Caco-2 (cell line): ENCODE results near the gene TBX10. TPM values are rescaled to one million over a fixed set of nuclear protein-coding genes. Genes with fewer than 3 reads are reported as not detected.

Experiments used
- BruUV-seq: library from RNA; stranded (reverse); fragments of 400-500 nt; replicated peaks from 2 replicates; lab custom pipeline; 2021; lab: Mats Ljungman, UMichigan
- CTCF ChIA-PET: fragments of 300-600 bp; sonication (Branson Sonifier 250); formaldehyde crosslinking; loops from one replicate; lab custom pipeline; 2022; ENCODE audit warnings: antibody characterized with exemption; lab: Charles Lee
- POLR2A ChIA-PET: fragments of 300-600 bp; sonication (Branson Sonifier 250); formaldehyde crosslinking; loops from one replicate; lab custom pipeline; 2022; ENCODE audit warnings: antibody characterized with exemption; lab: Charles Lee
- DNase-seq, 2 experiments: peaks; one replicate each; pipeline versions ENCODE4 v3.0.0 to v3.0.0-alpha.2; 2020 to 2022
- H3K27me3 ChIP-seq: replicated peaks from 2 replicates; pipeline ENCODE4 v1.6.0; 2011; ENCODE audit warnings: low read length; ENCODE audit not compliant: control insufficient read depth, insufficient read depth
- H3K36me3 ChIP-seq: 2 replicates; pipeline ENCODE4 v1.5.1; 2011; ENCODE audit warnings: low read length; ENCODE audit not compliant: control insufficient read depth, insufficient read depth
- H3K4me1 ChIP-seq: fragments of 250-450 bp; sonication (Bioruptor Pico); 2 replicates; pipeline ENCODE4 v1.5.1; 2020; ENCODE audit warnings: mild to moderate bottlenecking
- H3K4me3 ChIP-seq: 2 replicates; pipeline ENCODE4 v1.5.1; 2011; ENCODE audit warnings: low read depth, mild to moderate bottlenecking, control low read depth, low read length
- H3K9me3 ChIP-seq: fragments of 250-450 bp; sonication (Bioruptor Pico); 2 replicates; pipeline ENCODE4 v1.5.1; 2020; ENCODE audit warnings: mild to moderate bottlenecking, moderate library complexity
- H3K27ac Mint-ChIP-seq: one replicate; pipeline ENCODE4 v1.8.0; 2022; ENCODE audit warnings: mixed read lengths; ENCODE audit not compliant: unreplicated experiment
- H3K27me3 Mint-ChIP-seq: one replicate; pipeline ENCODE4 v1.8.0; 2022; ENCODE audit warnings: mixed read lengths; ENCODE audit not compliant: insufficient read depth, unreplicated experiment
- H3K36me3 Mint-ChIP-seq: one replicate; pipeline ENCODE4 v1.8.0; 2022; ENCODE audit warnings: mild to moderate bottlenecking, mixed read lengths; ENCODE audit not compliant: insufficient read depth, unreplicated experiment
- H3K4me1 Mint-ChIP-seq: one replicate; pipeline ENCODE4 v1.8.0; 2022; ENCODE audit warnings: low read depth, mixed read lengths; ENCODE audit not compliant: unreplicated experiment
- H3K4me3 Mint-ChIP-seq: one replicate; pipeline ENCODE4 v1.8.0; 2022; ENCODE audit warnings: mild to moderate bottlenecking, moderate library complexity, mixed read lengths; ENCODE audit not compliant: unreplicated experiment
- H3K9me3 Mint-ChIP-seq: one replicate; pipeline ENCODE4 v1.8.0; 2022; ENCODE audit warnings: mixed read lengths; ENCODE audit not compliant: unreplicated experiment
- CTCF ChIP-seq, 2 experiments: fragments of 200-600 bp in 1 of 2; IDR thresholded peaks; 1 replicate in 1 of 2; 2 replicates in 1 of 2; pipeline versions ENCODE4 v1.5.1 to v1.8.0; 2011 to 2022; ENCODE audit warnings: antibody characterized with exemption in 1 of 2, control low read depth in 1 of 2, inconsistent platforms in 1 of 2, low read depth in 1 of 2, low read length in 1 of 2, mild to moderate bottlenecking in 1 of 2, moderate library complexity in 1 of 2; ENCODE audit not compliant: insufficient read depth in 1 of 2, severe bottlenecking in 1 of 2, unreplicated experiment in 1 of 2
- intact Hi-C: fragments of 100-400 bp; cut with micrococcal nuclease; formaldehyde crosslinking; loops from one replicate; pipeline ENCODE4 v1.10.0; 2022; ENCODE audit not compliant: unreplicated experiment
- total RNA-seq: library from RNA; stranded (reverse); gene quantifications from 2 replicates; pipeline ENCODE4 v1.2.3, GENCODE V29; 2022

Gene TBX10
- total RNA-seq, 1 experiment from 2014 or later, result not detected

- intact Hi-C loops, result loop anchor here (2.0 kb wide), 1 partner anchor 43 kb away; no protein-coding TSS in a partner anchor
- TF ChIP-seq CTCF (IDR thresholded peaks at IDR 0.05; ENCODE audit: insufficient read depth in 1 of 2, low read depth in 1 of 2, low read length in 1 of 2, severe bottlenecking in 1 of 2, unreplicated experiment in 1 of 2), result no peak
- Mint-ChIP-seq H3K4me3 (no peak overlapping the region), H3K4me1 (peaks cover 6% of the 10 kb centered on the region), H3K27me3 (no peaks in the 10 kb centered on the region), H3K27ac (no peak overlapping the region), H3K36me3 (peaks cover 20% of the 10 kb centered on the region), H3K9me3 (no peaks in the 10 kb centered on the region)
- Histone ChIP-seq H3K36me3 (peaks cover 5% of the 10 kb centered on the region; the same call in 1 of the 2 replicates), H3K4me3 (no peak overlapping the region), H3K4me1 (no peaks in the 10 kb centered on the region), H3K27me3 (no peaks in the 10 kb centered on the region), H3K9me3 (no peaks in the 10 kb centered on the region)
- ChIA-PET POLR2A (no interaction called here), CTCF (interaction anchor here (1.3 to 2.5 kb wide), 3 partner anchors 14 to 44 kb away, joined by 4 to 36 read pairs (median 6); partner anchors contain the start of genes GSTP1 and NUDT8)
- no peak for DNase-seq
- no TSS peak for BruUV-seq
Observed at GRCh38 chr11:67615728-67616430, 23.7 kb downstream of the TBX10 start.

DNA sequence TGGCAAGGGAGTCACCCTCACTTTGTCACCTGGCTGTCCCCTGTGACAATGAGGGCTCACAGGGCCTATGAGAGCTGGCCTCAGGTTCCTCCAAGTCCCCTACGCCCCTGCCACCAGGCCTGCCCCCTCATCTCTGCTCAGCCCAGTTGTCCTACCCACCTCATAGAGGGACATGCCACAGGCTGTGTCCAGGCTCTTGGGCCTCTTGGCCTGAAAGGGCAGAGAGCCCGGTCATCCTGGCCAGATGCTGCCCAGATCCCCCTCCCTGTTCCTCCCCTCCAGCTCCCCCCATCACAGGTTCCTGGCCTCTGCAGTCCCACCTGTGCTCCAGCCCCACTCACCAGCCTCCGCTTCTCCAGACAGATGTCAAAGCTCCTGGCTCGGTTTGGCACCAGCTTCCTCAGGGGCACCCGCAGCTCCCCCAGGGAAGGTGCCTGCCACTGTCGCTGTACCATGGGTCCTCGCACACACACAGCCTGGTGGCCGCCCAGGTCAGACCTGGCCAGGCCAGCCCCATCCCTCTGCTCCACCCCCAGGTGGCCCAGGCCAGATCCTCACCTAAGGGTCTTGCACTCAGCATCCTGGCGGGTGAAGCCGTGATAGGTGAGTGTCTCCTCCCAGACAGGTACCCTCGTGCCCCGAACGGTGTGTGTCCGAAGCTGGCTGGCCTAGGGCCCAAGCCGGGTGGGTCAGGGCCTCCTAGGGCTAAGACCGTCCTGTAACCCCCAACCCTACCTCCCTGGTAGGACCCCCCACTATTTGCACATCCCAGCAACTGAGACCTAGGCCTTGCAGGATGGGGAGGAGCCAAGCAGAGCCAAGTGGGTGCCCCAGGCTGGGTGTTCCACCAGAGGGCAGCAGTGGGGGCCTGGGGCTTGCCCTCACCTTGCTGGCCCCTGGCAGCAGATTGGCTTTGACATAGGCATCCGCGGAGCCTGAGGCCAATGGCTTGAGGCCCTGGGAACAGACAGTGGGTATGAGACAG, 24.5 kb downstream of the TBX10 start:
- H3K27me3 Mint-ChIP-seq, result no peaks in the 10 kb centered on the region
- intact Hi-C loops, result loop anchor here (2.0 kb wide), 1 partner anchor 42 kb away; no protein-coding TSS in a partner anchor
- H3K4me3 ChIP-seq, result no peak overlapping the region
- H3K4me3 Mint-ChIP-seq, result no peak overlapping the region
- ChIA-PET CTCF (interaction anchor here (0.6 to 2.5 kb wide), 16 partner anchors 8 to 402 kb away, joined by 3 to 36 read pairs (median 4); partner anchors contain the start of genes GSTP1 and NUDT8), POLR2A (interaction anchor here (0.5 to 1.3 kb wide), 3 partner anchors 15 to 242 kb away, joined by 3 to 12 read pairs (median 6); partner anchors contain the start of genes CLCF1 and NUDT8)
- H3K36me3 ChIP-seq, result peaks cover 5% of the 10 kb centered on the region; the same call in 1 of the 2 replicates
- DNase-seq, result peak; percentile 66 to 78
- no peaks in the 10 kb centered on the region for H3K9me3 Mint-ChIP-seq
- H3K4me1 ChIP-seq, result no peaks in the 10 kb centered on the region
- TF ChIP-seq CTCF (IDR thresholded peaks at IDR 0.05; ENCODE audit: insufficient read depth in 1 of 2, low read depth in 1 of 2, low read length in 1 of 2, severe bottlenecking in 1 of 2, unreplicated experiment in 1 of 2), result peak; percentile 55 to 66
- peaks cover 6% of the 10 kb centered on the region for H3K4me1 Mint-ChIP-seq
- H3K27ac Mint-ChIP-seq, result no peak overlapping the region
- no TSS peak for BruUV-seq
- H3K36me3 Mint-ChIP-seq, result peaks cover 26% of the 10 kb centered on the region
- no peaks in the 10 kb centered on the region for H3K9me3 ChIP-seq
- H3K27me3 ChIP-seq, result no peaks in the 10 kb centered on the region
